Astrocyte (in vitro differentiated cells and primary cell): ENCODE data around the gene ANTXR2.

ENCODE experiments used
- CTCF ChIP-seq: IDR thresholded peaks from 2 replicates; pipeline ENCODE4 v1.5.1; 2011; ENCODE audit warnings: low read depth, mild to moderate bottlenecking, inconsistent platforms, low read length, moderate library complexity; ENCODE audit not compliant: insufficient read depth
- EZH2 ChIP-seq: IDR thresholded peaks from 2 replicates; pipeline ENCODE4 v1.6.1; 2012; ENCODE audit warnings: mild to moderate bottlenecking, low read length, inconsistent platforms; ENCODE audit not compliant: insufficient read depth

GRCh38 chr4:80065601-80066000 lies 7.4 kb downstream of the ANTXR2 start:
- TF ChIP-seq CTCF, result no peak
- TF ChIP-seq EZH2, result no peak
